CD4-positive, CD25-positive, alpha-beta regulatory T cell (primary cell): ENCODE measurements around the gene IGFL4. TPM values are rescaled to one million over a fixed set of nuclear protein-coding genes. Genes with fewer than 3 reads are reported as not detected.
A peak's percentile ranks its signal among the peaks of the same experiment; 100 is the strongest.

ENCODE experiments used
- ATAC-seq, 2 donors: fragments of 150-1000 bp; cut with Tn5 transposase; one replicate each; pipeline ENCODE4 v1.10.0; 2021; ENCODE audit warnings: low read depth in 2 of 2, moderate number of reproducible peaks in 2 of 2, moderate library complexity in 1 of 2
- DNase-seq, 3 donors: peaks; one replicate each; pipeline versions ENCODE4 v3.0.0 to v3.0.0-alpha.2; 2012 to 2022; ENCODE audit warnings: mixed read lengths in 1 of 3
- H3K27ac ChIP-seq: one replicate; pipeline ENCODE4 v1.7.0; 2013; ENCODE audit warnings: mild to moderate bottlenecking, low read length; ENCODE audit not compliant: insufficient read depth, poor library complexity, severe bottlenecking
- H3K27me3 ChIP-seq: one replicate; pipeline ENCODE4 v1.7.0; 2013; ENCODE audit warnings: low read length; ENCODE audit not compliant: control insufficient read depth, insufficient read depth
- H3K36me3 ChIP-seq: one replicate; pipeline ENCODE4 v1.7.0; 2013; ENCODE audit warnings: mild to moderate bottlenecking, low read length, moderate library complexity; ENCODE audit not compliant: control insufficient read depth, insufficient read depth
- H3K4me1 ChIP-seq: 2 replicates; pipeline ENCODE4 v1.7.0; 2013; ENCODE audit warnings: mild to moderate bottlenecking, low read length; ENCODE audit not compliant: insufficient read depth, control insufficient read depth, poor library complexity, severe bottlenecking
- H3K4me3 ChIP-seq: one replicate; pipeline ENCODE4 v1.7.0; 2013; ENCODE audit warnings: low read depth, mild to moderate bottlenecking, low read length, moderate library complexity
- H3K9me3 ChIP-seq, 2 experiments: 1 replicate in 1 of 2; 2 replicates in 1 of 2; pipeline ENCODE4 v1.7.0; 2013; ENCODE audit warnings: low read length in 2 of 2, mild to moderate bottlenecking in 1 of 2, moderate library complexity in 1 of 2; ENCODE audit not compliant: control insufficient read depth in 2 of 2
- H3K27ac Mint-ChIP-seq, 3 donors: one replicate each; pipeline ENCODE4 v1.8.0; 2020 to 2022; ENCODE audit warnings: mild to moderate bottlenecking in 3 of 3, mixed read lengths in 3 of 3, moderate library complexity in 2 of 3
- H3K27me3 Mint-ChIP-seq: one replicate; pipeline ENCODE4 v1.8.0; 2022; ENCODE audit warnings: mild to moderate bottlenecking, mixed read lengths
- H3K36me3 Mint-ChIP-seq: one replicate; pipeline ENCODE4 v1.8.0; 2020; ENCODE audit warnings: mixed read lengths
- H3K4me1 Mint-ChIP-seq, 4 donors: one replicate each; pipeline ENCODE4 v1.8.0; 2020 to 2022; ENCODE audit warnings: mixed read lengths in 4 of 4, mild to moderate bottlenecking in 1 of 4
- H3K4me3 Mint-ChIP-seq, 4 donors: one replicate each; pipeline ENCODE4 v1.8.0; 2020 to 2022; ENCODE audit warnings: mild to moderate bottlenecking in 4 of 4, mixed read lengths in 4 of 4, moderate library complexity in 3 of 4
- H3K9me3 Mint-ChIP-seq, 7 donors: one replicate each; pipeline ENCODE4 v1.8.0; 2020 to 2022; ENCODE audit warnings: mixed read lengths in 7 of 7, mild to moderate bottlenecking in 3 of 7, moderate library complexity in 2 of 7
- polyA plus RNA-seq, 4 donors: library from polyadenylated mRNA; unstranded; fragments of 300-500 nt; fragmentation: Illumina TruSeq; gene quantifications; one replicate each; pipeline ENCODE4 v1.2.3, GENCODE V29; 2021
- total RNA-seq: library from RNA; stranded (reverse); gene quantifications from one replicate; pipeline ENCODE4 v1.2.3, GENCODE V29; 2022

The IGFL4 gene
- total and polyA plus RNA-seq, 5 donors from 2014 or later: not detected

GRCh38 chr19:46058778-46059177 is 18.0 kb upstream of the IGFL4 start:
- H3K27ac Mint-ChIP-seq: no peak overlapping the region
- no peaks in the 10 kb centered on the region for H3K4me1 ChIP-seq
- H3K4me3 Mint-ChIP-seq: no peak overlapping the region
- no peak overlapping the region for H3K27ac ChIP-seq
- peaks cover 0 to 9% of the 10 kb centered on the region in 2 experiments for H3K9me3 ChIP-seq
- ATAC-seq: no peak
- H3K4me3 ChIP-seq: no peak overlapping the region
- H3K36me3 Mint-ChIP-seq: no peaks in the 10 kb centered on the region
- H3K27me3 ChIP-seq: peaks cover 22% of the 10 kb centered on the region
- peaks cover 24% of the 10 kb centered on the region for H3K27me3 Mint-ChIP-seq
- no peaks in the 10 kb centered on the region for H3K36me3 ChIP-seq
- H3K9me3 Mint-ChIP-seq: peaks cover 0 to 13% (median 3%) of the 10 kb centered on the region in 7 donors
- no peaks in the 10 kb centered on the region for H3K4me1 Mint-ChIP-seq
- no peak for DNase-seq

GRCh38 chr19:46056536-46056935 is 15.7 kb upstream of the IGFL4 start:
- ATAC-seq (no peak), DNase-seq (no peak)
- H3K4me3 ChIP-seq: no peak overlapping the region
- H3K36me3 ChIP-seq: no peaks in the 10 kb centered on the region
- Mint-ChIP-seq H3K27ac (no peak overlapping the region), H3K27me3 (peaks cover 24% of the 10 kb centered on the region), H3K4me1 (no peaks in the 10 kb centered on the region), H3K4me3 (no peak overlapping the region), H3K36me3 (no peaks in the 10 kb centered on the region), H3K9me3 (peaks cover 0 to 11% (median 2%) of the 10 kb centered on the region in 7 donors)
- H3K27me3 ChIP-seq: peaks cover 22% of the 10 kb centered on the region
- H3K4me1 ChIP-seq: no peaks in the 10 kb centered on the region
- no peak overlapping the region for H3K27ac ChIP-seq
- peaks cover 0 to 9% of the 10 kb centered on the region in 2 experiments for H3K9me3 ChIP-seq

GRCh38 chr19:46052896-46053295 is 12.1 kb upstream of the IGFL4 start:
- DNase-seq: no peak
- no peak overlapping the region for H3K4me3 ChIP-seq
- peaks cover 20% of the 10 kb centered on the region for H3K27me3 ChIP-seq
- H3K9me3 ChIP-seq: no peaks in the 10 kb centered on the region
- H3K4me1 Mint-ChIP-seq: no peaks in the 10 kb centered on the region
- no peak overlapping the region for H3K27ac Mint-ChIP-seq
- H3K9me3 Mint-ChIP-seq: no peaks in the 10 kb centered on the region
- no peak overlapping the region for H3K4me3 Mint-ChIP-seq
- H3K36me3 Mint-ChIP-seq: no peaks in the 10 kb centered on the region
- H3K27me3 Mint-ChIP-seq: peaks cover 31% of the 10 kb centered on the region
- H3K4me1 ChIP-seq: no peaks in the 10 kb centered on the region
- no peak for ATAC-seq
- no peak overlapping the region for H3K27ac ChIP-seq
- no peaks in the 10 kb centered on the region for H3K36me3 ChIP-seq

- no peaks in the 10 kb centered on the region for H3K4me1 ChIP-seq
- no peak overlapping the region for H3K4me3 Mint-ChIP-seq
- no peak overlapping the region for H3K4me3 ChIP-seq
- H3K9me3 Mint-ChIP-seq: peaks cover 0 to 4% (median 0%) of the 10 kb centered on the region in 7 donors
- H3K27ac Mint-ChIP-seq: no peak overlapping the region
- H3K36me3 Mint-ChIP-seq: no peaks in the 10 kb centered on the region
- H3K27me3 ChIP-seq: peaks cover 15% of the 10 kb centered on the region
- H3K4me1 Mint-ChIP-seq: no peaks in the 10 kb centered on the region
- DNase-seq: peak in 1 of 3 donors; percentile 18
- H3K27ac ChIP-seq: no peak overlapping the region
- H3K9me3 ChIP-seq: no peaks in the 10 kb centered on the region
- H3K27me3 Mint-ChIP-seq: peaks cover 42% of the 10 kb centered on the region
- no peak for ATAC-seq
- no peaks in the 10 kb centered on the region for H3K36me3 ChIP-seq
Observed at GRCh38 chr19:46049597-46049996, 8.8 kb upstream of the IGFL4 start.

- Histone ChIP-seq H3K27me3 (peaks cover 29% of the 10 kb centered on the region), H3K36me3 (no peaks in the 10 kb centered on the region), H3K9me3 (peaks cover 0 to 4% of the 10 kb centered on the region in 2 experiments), H3K27ac (no peak overlapping the region), H3K4me1 (no peaks in the 10 kb centered on the region), H3K4me3 (no peak overlapping the region)
- DNase-seq: no peak
- no peak overlapping the region for H3K27ac Mint-ChIP-seq
- H3K9me3 Mint-ChIP-seq: peaks cover 0 to 6% (median 4%) of the 10 kb centered on the region in 7 donors
- no peak for ATAC-seq
- peaks cover 56% of the 10 kb centered on the region for H3K27me3 Mint-ChIP-seq
- H3K36me3 Mint-ChIP-seq: no peaks in the 10 kb centered on the region
- no peaks in the 10 kb centered on the region for H3K4me1 Mint-ChIP-seq
- no peak overlapping the region for H3K4me3 Mint-ChIP-seq
Observed at GRCh38 chr19:46043519-46043918, 2.7 kb upstream of the IGFL4 start.

GRCh38 chr19:46042252-46042883 is 1.6 kb upstream of the IGFL4 start:
- H3K4me3 Mint-ChIP-seq: no peak overlapping the region
- H3K4me3 ChIP-seq: no peak overlapping the region
- no peaks in the 10 kb centered on the region for H3K4me1 ChIP-seq
- H3K9me3 Mint-ChIP-seq: peaks cover 0 to 6% (median 3%) of the 10 kb centered on the region in 7 donors
- H3K36me3 Mint-ChIP-seq: no peaks in the 10 kb centered on the region
- H3K4me1 Mint-ChIP-seq: no peaks in the 10 kb centered on the region
- DNase-seq (no peak), ATAC-seq (no peak)
- H3K27ac ChIP-seq: no peak overlapping the region
- peaks cover 29% of the 10 kb centered on the region for H3K27me3 ChIP-seq
- peaks cover 0 to 4% of the 10 kb centered on the region in 2 experiments for H3K9me3 ChIP-seq
- no peak overlapping the region for H3K27ac Mint-ChIP-seq
- peaks cover 48% of the 10 kb centered on the region for H3K27me3 Mint-ChIP-seq
- no peaks in the 10 kb centered on the region for H3K36me3 ChIP-seq

- Mint-ChIP-seq H3K4me1 (no peaks in the 10 kb centered on the region), H3K9me3 (peaks cover 0 to 6% (median 0%) of the 10 kb centered on the region in 7 donors), H3K4me3 (no peak overlapping the region), H3K27me3 (peaks cover 48% of the 10 kb centered on the region), H3K27ac (no peak overlapping the region), H3K36me3 (no peaks in the 10 kb centered on the region)
- no peaks in the 10 kb centered on the region for H3K36me3 ChIP-seq
- H3K4me3 ChIP-seq: no peak overlapping the region
- no peak for ATAC-seq
- DNase-seq: no peak
- no peaks in the 10 kb centered on the region for H3K4me1 ChIP-seq
- H3K27me3 ChIP-seq: peaks cover 19% of the 10 kb centered on the region
- peaks cover 0 to 4% of the 10 kb centered on the region in 2 experiments for H3K9me3 ChIP-seq
- H3K27ac ChIP-seq: no peak overlapping the region
Observed at GRCh38 chr19:46040125-46040524, 677 bp downstream of the IGFL4 start.

- no peaks in the 10 kb centered on the region for H3K36me3 ChIP-seq
- peaks cover 25% of the 10 kb centered on the region for H3K27me3 Mint-ChIP-seq
- H3K4me3 Mint-ChIP-seq: no peak overlapping the region
- no peak overlapping the region for H3K4me3 ChIP-seq
- peaks cover 0 to 5% (median 0%) of the 10 kb centered on the region in 7 donors for H3K9me3 Mint-ChIP-seq
- no peak for DNase-seq
- no peak overlapping the region for H3K27ac Mint-ChIP-seq
- H3K36me3 Mint-ChIP-seq: peaks cover 3% of the 10 kb centered on the region
- no peak for ATAC-seq
- peaks cover 3% of the 10 kb centered on the region for H3K27me3 ChIP-seq
- no peaks in the 10 kb centered on the region for H3K4me1 Mint-ChIP-seq
- no peak overlapping the region for H3K27ac ChIP-seq
- no peaks in the 10 kb centered on the region for H3K9me3 ChIP-seq
- H3K4me1 ChIP-seq: no peaks in the 10 kb centered on the region
Observed at GRCh38 chr19:46036744-46037128, 4.1 kb downstream of the IGFL4 start.
